Measurements from ENCODE around the gene COL8A2. TPM values are rescaled to one million over a fixed set of nuclear protein-coding genes. Genes with fewer than 3 reads are reported as not detected.
A peak's percentile ranks its signal among the peaks of the same experiment; 100 is the strongest.

COL8A2 gene
- total RNA-seq, 1 experiment from 2014 or later, result 2.3 TPM

DNA sequence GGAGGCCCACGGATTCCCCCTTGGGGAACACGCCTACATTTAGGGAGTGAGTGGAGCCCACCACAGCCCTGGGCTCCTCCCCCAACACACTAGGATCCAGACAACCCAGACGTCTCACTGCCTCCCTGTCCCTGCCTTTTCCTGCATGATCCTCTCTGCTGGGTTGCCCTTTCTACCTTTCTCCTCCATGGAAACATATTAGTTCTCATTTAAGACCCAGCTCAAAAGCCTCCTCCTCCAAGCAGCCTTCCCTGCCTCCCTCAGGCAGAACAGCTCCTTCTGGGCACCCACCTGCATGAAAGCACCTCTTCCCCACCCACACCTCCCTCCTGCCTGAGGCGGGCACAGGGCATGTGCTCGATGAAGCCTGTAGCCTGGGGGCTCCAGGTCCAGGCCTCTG is 10.7 kb downstream of the COL8A2 start:
- H3K36me3 Mint-ChIP-seq, result no peaks in the 10 kb centered on the region
- no peak overlapping the region for H3K27ac Mint-ChIP-seq
- POLR2A ChIA-PET, result no interaction called here

DNA sequence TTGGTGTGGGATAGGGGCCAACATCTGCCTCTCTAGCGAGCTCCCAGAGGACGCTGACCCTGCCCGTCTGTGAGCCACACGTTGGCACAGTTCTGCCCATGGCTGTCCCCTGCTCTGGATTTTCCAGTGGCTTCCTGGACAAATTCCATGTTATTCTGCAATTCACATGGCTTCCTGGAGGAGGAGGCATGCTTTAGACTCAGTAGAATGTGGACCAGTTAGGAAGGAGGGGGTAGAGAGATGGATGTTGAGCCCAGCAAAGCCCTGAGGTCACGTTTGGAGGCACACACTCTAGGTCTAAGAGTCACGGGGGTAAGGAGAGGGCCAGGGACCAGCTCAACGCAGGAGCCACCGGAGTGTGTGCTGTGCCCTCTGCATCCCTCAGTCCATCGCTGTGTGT is 12.2 kb downstream of the COL8A2 start:
- ATAC-seq, result no peak
- H3K36me3 Mint-ChIP-seq, result no peaks in the 10 kb centered on the region
- no peak overlapping the region for H3K27ac Mint-ChIP-seq
- no peaks in the 10 kb centered on the region for H3K27me3 Mint-ChIP-seq (ENCODE audit: low read depth)
- H3K4me1 Mint-ChIP-seq, result no peaks in the 10 kb centered on the region
- CTCF ChIA-PET, result interaction anchor here (2.3 to 3.7 kb wide), 2 partner anchors 21 to 75 kb away, joined by 9 to 21 read pairs; no protein-coding TSS in a partner anchor
- no peak for DNase-seq (ENCODE audit: low spot score)
- H3K9me3 Mint-ChIP-seq, result no peaks in the 10 kb centered on the region
- POLR2A ChIA-PET, result no interaction called here
- no peak overlapping the region for H3K4me3 Mint-ChIP-seq
- TF ChIP-seq NFATC4 (CRISPR knock-in tag; IDR thresholded peaks at IDR 0.05), result no peak
- TF ChIP-seq, protein P1, sequence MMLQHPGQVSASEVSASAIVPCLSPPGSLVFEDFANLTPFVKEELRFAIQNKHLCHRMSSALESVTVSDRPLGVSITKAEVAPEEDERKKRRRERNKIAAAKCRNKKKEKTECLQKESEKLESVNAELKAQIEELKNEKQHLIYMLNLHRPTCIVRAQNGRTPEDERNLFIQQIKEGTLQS (CRISPR knock-in tag; conservative IDR thresholded peaks at IDR 0.05), result no peak
- no peak for TF ChIP-seq TCF7 (CRISPR knock-in tag; IDR thresholded peaks at IDR 0.05; ENCODE audit: low read depth)
- no peak for TF ChIP-seq IRF2 (CRISPR knock-in tag; IDR thresholded peaks at IDR 0.05; ENCODE audit: borderline replicate concordance, low read depth)
- TF ChIP-seq OVOL2 (CRISPR knock-in tag; IDR thresholded peaks at IDR 0.05; ENCODE audit: borderline replicate concordance), result no peak
- TF ChIP-seq, protein P2, sequence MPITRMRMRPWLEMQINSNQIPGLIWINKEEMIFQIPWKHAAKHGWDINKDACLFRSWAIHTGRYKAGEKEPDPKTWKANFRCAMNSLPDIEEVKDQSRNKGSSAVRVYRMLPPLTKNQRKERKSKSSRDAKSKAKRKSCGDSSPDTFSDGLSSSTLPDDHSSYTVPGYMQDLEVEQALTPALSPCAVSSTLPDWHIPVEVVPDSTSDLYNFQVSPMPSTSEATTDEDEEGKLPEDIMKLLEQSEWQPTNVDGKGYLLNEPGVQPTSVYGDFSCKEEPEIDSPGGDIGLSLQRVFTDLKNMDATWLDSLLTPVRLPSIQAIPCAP (CRISPR knock-in tag; IDR thresholded peaks at IDR 0.05), result no peak
- TF ChIP-seq, protein P3, sequence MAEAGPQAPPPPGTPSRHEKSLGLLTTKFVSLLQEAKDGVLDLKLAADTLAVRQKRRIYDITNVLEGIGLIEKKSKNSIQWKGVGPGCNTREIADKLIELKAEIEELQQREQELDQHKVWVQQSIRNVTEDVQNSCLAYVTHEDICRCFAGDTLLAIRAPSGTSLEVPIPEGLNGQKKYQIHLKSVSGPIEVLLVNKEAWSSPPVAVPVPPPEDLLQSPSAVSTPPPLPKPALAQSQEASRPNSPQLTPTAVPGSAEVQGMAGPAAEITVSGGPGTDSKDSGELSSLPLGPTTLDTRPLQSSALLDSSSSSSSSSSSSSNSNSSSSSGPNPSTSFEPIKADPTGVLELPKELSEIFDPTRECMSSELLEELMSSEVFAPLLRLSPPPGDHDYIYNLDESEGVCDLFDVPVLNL (CRISPR knock-in tag; IDR thresholded peaks at IDR 0.05; ENCODE audit: borderline replicate concordance, low read depth), result no peak
- TF ChIP-seq, protein P4, sequence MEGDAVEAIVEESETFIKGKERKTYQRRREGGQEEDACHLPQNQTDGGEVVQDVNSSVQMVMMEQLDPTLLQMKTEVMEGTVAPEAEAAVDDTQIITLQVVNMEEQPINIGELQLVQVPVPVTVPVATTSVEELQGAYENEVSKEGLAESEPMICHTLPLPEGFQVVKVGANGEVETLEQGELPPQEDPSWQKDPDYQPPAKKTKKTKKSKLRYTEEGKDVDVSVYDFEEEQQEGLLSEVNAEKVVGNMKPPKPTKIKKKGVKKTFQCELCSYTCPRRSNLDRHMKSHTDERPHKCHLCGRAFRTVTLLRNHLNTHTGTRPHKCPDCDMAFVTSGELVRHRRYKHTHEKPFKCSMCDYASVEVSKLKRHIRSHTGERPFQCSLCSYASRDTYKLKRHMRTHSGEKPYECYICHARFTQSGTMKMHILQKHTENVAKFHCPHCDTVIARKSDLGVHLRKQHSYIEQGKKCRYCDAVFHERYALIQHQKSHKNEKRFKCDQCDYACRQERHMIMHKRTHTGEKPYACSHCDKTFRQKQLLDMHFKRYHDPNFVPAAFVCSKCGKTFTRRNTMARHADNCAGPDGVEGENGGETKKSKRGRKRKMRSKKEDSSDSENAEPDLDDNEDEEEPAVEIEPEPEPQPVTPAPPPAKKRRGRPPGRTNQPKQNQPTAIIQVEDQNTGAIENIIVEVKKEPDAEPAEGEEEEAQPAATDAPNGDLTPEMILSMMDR (IDR thresholded peaks at IDR 0.05), result no peak
- no peak for TF ChIP-seq NR2C2 (CRISPR knock-in tag; IDR thresholded peaks at IDR 0.05)
- no peak for TF ChIP-seq MYBL2 (CRISPR knock-in tag; IDR thresholded peaks at IDR 0.05)
- TF ChIP-seq, protein P5, sequence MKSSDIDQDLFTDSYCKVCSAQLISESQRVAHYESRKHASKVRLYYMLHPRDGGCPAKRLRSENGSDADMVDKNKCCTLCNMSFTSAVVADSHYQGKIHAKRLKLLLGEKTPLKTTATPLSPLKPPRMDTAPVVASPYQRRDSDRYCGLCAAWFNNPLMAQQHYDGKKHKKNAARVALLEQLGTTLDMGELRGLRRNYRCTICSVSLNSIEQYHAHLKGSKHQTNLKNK (CRISPR knock-in tag; IDR thresholded peaks at IDR 0.05), result no peak
- no peak for TF ChIP-seq ESRRA (CRISPR knock-in tag; IDR thresholded peaks at IDR 0.05; ENCODE audit: borderline replicate concordance)
- no peak for TF ChIP-seq HMGA2 (CRISPR knock-in tag; IDR thresholded peaks at IDR 0.05)
- TF ChIP-seq, protein P6, sequence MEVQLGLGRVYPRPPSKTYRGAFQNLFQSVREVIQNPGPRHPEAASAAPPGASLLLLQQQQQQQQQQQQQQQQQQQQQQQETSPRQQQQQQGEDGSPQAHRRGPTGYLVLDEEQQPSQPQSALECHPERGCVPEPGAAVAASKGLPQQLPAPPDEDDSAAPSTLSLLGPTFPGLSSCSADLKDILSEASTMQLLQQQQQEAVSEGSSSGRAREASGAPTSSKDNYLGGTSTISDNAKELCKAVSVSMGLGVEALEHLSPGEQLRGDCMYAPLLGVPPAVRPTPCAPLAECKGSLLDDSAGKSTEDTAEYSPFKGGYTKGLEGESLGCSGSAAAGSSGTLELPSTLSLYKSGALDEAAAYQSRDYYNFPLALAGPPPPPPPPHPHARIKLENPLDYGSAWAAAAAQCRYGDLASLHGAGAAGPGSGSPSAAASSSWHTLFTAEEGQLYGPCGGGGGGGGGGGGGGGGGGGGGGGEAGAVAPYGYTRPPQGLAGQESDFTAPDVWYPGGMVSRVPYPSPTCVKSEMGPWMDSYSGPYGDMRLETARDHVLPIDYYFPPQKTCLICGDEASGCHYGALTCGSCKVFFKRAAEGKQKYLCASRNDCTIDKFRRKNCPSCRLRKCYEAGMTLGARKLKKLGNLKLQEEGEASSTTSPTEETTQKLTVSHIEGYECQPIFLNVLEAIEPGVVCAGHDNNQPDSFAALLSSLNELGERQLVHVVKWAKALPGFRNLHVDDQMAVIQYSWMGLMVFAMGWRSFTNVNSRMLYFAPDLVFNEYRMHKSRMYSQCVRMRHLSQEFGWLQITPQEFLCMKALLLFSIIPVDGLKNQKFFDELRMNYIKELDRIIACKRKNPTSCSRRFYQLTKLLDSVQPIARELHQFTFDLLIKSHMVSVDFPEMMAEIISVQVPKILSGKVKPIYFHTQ (CRISPR knock-in tag; IDR thresholded peaks at IDR 0.05), result no peak
- TF ChIP-seq SOX15 (CRISPR knock-in tag; IDR thresholded peaks at IDR 0.05), result no peak

More for the DNA sequence above, 10.7 kb downstream of the COL8A2 start:
- TF ChIP-seq ESRRA (CRISPR knock-in tag; IDR thresholded peaks at IDR 0.05; ENCODE audit: borderline replicate concordance), result no peak
- TF ChIP-seq ATF1 (CRISPR knock-in tag; IDR thresholded peaks at IDR 0.05), result no peak
- TF ChIP-seq, protein P7, sequence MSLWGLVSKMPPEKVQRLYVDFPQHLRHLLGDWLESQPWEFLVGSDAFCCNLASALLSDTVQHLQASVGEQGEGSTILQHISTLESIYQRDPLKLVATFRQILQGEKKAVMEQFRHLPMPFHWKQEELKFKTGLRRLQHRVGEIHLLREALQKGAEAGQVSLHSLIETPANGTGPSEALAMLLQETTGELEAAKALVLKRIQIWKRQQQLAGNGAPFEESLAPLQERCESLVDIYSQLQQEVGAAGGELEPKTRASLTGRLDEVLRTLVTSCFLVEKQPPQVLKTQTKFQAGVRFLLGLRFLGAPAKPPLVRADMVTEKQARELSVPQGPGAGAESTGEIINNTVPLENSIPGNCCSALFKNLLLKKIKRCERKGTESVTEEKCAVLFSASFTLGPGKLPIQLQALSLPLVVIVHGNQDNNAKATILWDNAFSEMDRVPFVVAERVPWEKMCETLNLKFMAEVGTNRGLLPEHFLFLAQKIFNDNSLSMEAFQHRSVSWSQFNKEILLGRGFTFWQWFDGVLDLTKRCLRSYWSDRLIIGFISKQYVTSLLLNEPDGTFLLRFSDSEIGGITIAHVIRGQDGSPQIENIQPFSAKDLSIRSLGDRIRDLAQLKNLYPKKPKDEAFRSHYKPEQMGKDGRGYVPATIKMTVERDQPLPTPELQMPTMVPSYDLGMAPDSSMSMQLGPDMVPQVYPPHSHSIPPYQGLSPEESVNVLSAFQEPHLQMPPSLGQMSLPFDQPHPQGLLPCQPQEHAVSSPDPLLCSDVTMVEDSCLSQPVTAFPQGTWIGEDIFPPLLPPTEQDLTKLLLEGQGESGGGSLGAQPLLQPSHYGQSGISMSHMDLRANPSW (CRISPR knock-in tag; conservative IDR thresholded peaks at IDR 0.05; ENCODE audit: low read depth), result no peak
- no peak for TF ChIP-seq SOX15 (CRISPR knock-in tag; IDR thresholded peaks at IDR 0.05)
- no peak for TF ChIP-seq MYBL2 (CRISPR knock-in tag; IDR thresholded peaks at IDR 0.05)
- TF ChIP-seq ZNF219 (CRISPR knock-in tag; IDR thresholded peaks at IDR 0.05; ENCODE audit: borderline replicate concordance), result no peak
- TF ChIP-seq TP53 (CRISPR knock-in tag; IDR thresholded peaks at IDR 0.05), result no peak
- no peak for TF ChIP-seq NFE2L1 (CRISPR knock-in tag; IDR thresholded peaks at IDR 0.05)
- no peak for TF ChIP-seq ZNF396 (CRISPR knock-in tag; IDR thresholded peaks at IDR 0.05; ENCODE audit: borderline replicate concordance)
- no peak for TF ChIP-seq NR1H2 (CRISPR knock-in tag; IDR thresholded peaks at IDR 0.05)
- TF ChIP-seq SMAD3 (CRISPR knock-in tag; IDR thresholded peaks at IDR 0.05; ENCODE audit: borderline replicate concordance), result no peak
- no peak for TF ChIP-seq CBFB (CRISPR knock-in tag; IDR thresholded peaks at IDR 0.05; ENCODE audit: low read depth)
- TF ChIP-seq, protein P2 (CRISPR knock-in tag; IDR thresholded peaks at IDR 0.05), result no peak
- CTCF ChIA-PET, result interaction anchor here (0.7 to 3.7 kb wide), 8 partner anchors 8 to 255 kb away, joined by 3 to 21 read pairs (median 4); partner anchors contain the start of gene TRAPPC3
- Mint-ChIP-seq H3K4me1 (no peaks in the 10 kb centered on the region), H3K9me3 (no peaks in the 10 kb centered on the region), H3K4me3 (no peak overlapping the region), H3K27me3 (ENCODE audit: low read depth) (no peaks in the 10 kb centered on the region)
- peak; percentile 13; the same call in 1 of the 2 replicates for ATAC-seq
- DNase-seq (ENCODE audit: low spot score), result no peak
